ENCODE measurements around the gene REPIN1.
A peak's percentile ranks its signal among the peaks of the same experiment; 100 is the strongest.

Gene REPIN1

DNA sequence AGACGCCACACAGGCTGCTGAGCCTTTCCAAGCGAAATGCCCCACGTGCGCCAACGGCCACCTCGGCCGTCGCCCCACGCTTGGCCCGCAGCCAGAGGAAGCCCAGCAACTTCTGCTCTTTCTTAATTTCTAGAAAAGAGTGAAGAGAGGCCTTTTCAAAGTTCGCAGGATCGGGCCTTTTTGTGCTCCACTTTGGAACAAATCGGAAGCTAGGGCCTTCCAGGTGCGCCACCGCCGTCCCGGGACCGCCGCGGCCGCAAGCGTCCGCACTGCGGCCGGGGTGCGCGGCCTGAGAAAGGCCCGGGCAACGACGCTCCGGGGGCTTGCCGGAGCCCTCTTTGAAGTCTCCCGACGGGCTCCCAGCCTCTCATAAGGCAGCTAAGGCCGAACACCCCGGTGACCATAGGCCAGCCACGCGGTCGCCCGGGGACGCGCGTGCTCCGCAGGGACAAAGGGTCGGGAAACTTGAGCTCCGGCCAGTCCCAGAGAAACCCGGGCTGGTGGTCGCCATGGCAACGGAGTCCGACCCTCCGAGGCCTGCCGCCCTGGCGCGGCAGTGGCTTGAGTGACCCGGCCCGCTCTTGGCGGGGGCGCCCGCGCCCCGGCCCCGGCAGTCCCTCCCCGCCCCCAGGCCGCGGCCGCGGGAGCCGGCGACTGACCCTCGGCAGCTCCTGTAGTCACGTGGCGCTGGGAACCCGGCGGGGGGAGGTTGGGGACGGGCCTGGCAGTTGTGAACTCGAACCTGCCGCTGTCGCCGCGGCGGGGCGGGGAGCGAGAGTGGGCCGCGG lies at the start of gene REPIN1:
Gene REPIN1 (plus strand): TSS at position 727 of the 788 bp plus-strand sequence. CDS start 890 bp downstream, outside the sequence.
- Histone ChIP-seq H3K36me3 (peaks cover 44% of the 10 kb centered on the region), H3K27ac (peak within 1 kb of the TSS; percentile 98), H3K9me3 (ENCODE audit: severe bottlenecking) (no peaks in the 10 kb centered on the region), H3K27me3 (ENCODE audit: insufficient read depth, low read depth, severe bottlenecking) (no peaks in the 10 kb centered on the region), H3K4me3 (ENCODE audit: low read depth, low read length) (peak within 1 kb of the TSS; percentile 69)
- peak; percentile 96 for DNase-seq
- TF ChIP-seq, protein P1, sequence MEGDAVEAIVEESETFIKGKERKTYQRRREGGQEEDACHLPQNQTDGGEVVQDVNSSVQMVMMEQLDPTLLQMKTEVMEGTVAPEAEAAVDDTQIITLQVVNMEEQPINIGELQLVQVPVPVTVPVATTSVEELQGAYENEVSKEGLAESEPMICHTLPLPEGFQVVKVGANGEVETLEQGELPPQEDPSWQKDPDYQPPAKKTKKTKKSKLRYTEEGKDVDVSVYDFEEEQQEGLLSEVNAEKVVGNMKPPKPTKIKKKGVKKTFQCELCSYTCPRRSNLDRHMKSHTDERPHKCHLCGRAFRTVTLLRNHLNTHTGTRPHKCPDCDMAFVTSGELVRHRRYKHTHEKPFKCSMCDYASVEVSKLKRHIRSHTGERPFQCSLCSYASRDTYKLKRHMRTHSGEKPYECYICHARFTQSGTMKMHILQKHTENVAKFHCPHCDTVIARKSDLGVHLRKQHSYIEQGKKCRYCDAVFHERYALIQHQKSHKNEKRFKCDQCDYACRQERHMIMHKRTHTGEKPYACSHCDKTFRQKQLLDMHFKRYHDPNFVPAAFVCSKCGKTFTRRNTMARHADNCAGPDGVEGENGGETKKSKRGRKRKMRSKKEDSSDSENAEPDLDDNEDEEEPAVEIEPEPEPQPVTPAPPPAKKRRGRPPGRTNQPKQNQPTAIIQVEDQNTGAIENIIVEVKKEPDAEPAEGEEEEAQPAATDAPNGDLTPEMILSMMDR (IDR thresholded peaks at IDR 0.05; ENCODE audit: low read depth, low read length) = no peak

DNA sequence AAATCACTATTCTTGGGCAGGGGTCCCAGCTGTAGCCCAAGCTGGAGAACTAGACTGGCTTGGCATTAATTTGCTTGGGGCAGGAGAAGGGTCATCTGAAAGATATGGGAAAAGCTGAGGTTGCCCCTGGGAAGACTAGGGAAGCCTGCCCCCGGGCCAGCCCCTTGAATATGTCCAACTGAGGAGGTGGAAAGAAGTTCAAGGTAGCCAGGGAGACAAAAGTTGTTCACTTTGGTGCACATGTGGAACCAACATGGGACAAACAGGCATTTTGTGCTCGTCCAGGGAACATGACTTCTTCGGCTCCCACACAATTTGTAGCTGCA lies 46.9 kb upstream of the REPIN1 start:
- no peaks in the 10 kb centered on the region for H3K9me3 ChIP-seq (ENCODE audit: severe bottlenecking)
- no peak overlapping the region for H3K4me3 ChIP-seq (ENCODE audit: low read depth, low read length)
- TF ChIP-seq, protein P1 (IDR thresholded peaks at IDR 0.05; ENCODE audit: low read depth, low read length) = no peak
- peak overlapping the region; percentile 88 for H3K27ac ChIP-seq
- DNase-seq = no peak
- H3K27me3 ChIP-seq (ENCODE audit: insufficient read depth, low read depth, severe bottlenecking) = no peaks in the 10 kb centered on the region
- H3K36me3 ChIP-seq = peaks cover 23% of the 10 kb centered on the region

DNA sequence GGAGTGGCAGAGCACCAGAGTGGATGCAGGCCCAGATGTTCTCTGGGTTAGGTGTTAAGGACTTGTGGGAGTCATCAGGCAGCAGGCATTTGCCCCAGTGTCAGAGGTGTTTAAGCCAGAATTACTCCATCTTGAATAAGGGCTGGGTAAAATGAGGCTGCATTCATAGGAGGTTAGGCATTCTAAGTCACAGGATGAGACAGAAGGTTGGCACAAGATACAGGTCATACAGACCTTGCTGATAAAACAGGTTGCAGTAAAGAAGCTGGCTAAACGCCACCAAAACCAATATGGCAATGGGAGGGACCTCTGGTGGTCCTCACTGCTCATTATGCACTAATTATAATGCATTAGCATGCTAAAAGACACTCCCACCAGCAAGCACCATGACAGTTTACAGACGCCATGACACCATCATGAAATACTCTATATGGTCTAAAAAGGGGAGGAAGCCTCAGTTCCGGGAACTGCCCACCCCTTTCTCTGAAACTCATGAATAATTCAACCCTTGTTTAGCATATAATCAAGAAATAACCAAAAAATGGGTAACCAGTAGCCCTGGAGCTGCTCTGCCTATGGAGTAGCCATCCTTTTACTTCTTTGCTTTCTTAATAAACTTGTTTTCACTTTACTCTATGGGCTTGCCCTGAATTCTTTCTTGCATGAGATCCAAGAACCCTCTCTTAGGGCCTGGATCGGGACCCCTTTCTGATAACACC lies 46.3 kb upstream of the REPIN1 start:
- TF ChIP-seq, protein P1 (IDR thresholded peaks at IDR 0.05; ENCODE audit: low read depth, low read length) = no peak
- H3K36me3 ChIP-seq = peaks cover 29% of the 10 kb centered on the region
- H3K9me3 ChIP-seq (ENCODE audit: severe bottlenecking) = no peaks in the 10 kb centered on the region
- no peak for DNase-seq
- peak overlapping the region; percentile 87 for H3K4me3 ChIP-seq (ENCODE audit: low read depth, low read length)
- H3K27ac ChIP-seq = peak overlapping the region; percentile 88
- no peaks in the 10 kb centered on the region for H3K27me3 ChIP-seq (ENCODE audit: insufficient read depth, low read depth, severe bottlenecking)

GRCh38 chr7:150322833-150323681 lies 45.6 kb upstream of the REPIN1 start, which contains the start of the genes ACTR3C and LRRC61:
TSS of gene ACTR3C (minus strand) at chr7:150323545. CDS start at chr7:150295296, 28,249 bp downstream.
TSS of gene LRRC61 (plus strand) at chr7:150323355. CDS start at chr7:150336862, 13,507 bp downstream.
- peak; percentile 84 for DNase-seq
- H3K27me3 ChIP-seq (ENCODE audit: insufficient read depth, low read depth, severe bottlenecking) = no peaks in the 10 kb centered on the region
- TF ChIP-seq, protein P1 (IDR thresholded peaks at IDR 0.05; ENCODE audit: low read depth, low read length) = peak; percentile 15; the same call in 1 of the 2 replicates
- peak within 1 kb of the TSS; percentile 87 for H3K4me3 ChIP-seq (ENCODE audit: low read depth, low read length)
- no peaks in the 10 kb centered on the region for H3K9me3 ChIP-seq (ENCODE audit: severe bottlenecking)
- peaks cover 36% of the 10 kb centered on the region for H3K36me3 ChIP-seq
- peak within 1 kb of the TSS; percentile 88 for H3K27ac ChIP-seq

- H3K36me3 ChIP-seq = peaks cover 44% of the 10 kb centered on the region
Measured at GRCh38 chr7:150323682-150324372, 44.8 kb upstream of the REPIN1 start.

More at GRCh38 chr7:150323682-150324372, 44.8 kb upstream of the REPIN1 start:
- peak overlapping the region; percentile 88 for H3K27ac ChIP-seq
- no peak for DNase-seq
- H3K4me3 ChIP-seq (ENCODE audit: low read depth, low read length) = peak overlapping the region; percentile 87
- TF ChIP-seq, protein P1 (IDR thresholded peaks at IDR 0.05; ENCODE audit: low read depth, low read length) = no peak
- H3K9me3 ChIP-seq (ENCODE audit: severe bottlenecking) = no peaks in the 10 kb centered on the region
- H3K27me3 ChIP-seq (ENCODE audit: insufficient read depth, low read depth, severe bottlenecking) = no peaks in the 10 kb centered on the region
